Adrenal gland (tissue), 12 donors: ENCODE results near the gene TSPAN7. TPM values are rescaled to one million over a fixed set of nuclear protein-coding genes. Genes with fewer than 3 reads are reported as not detected.

ENCODE experiments used
- DNase-seq, 7 donors: peaks; one replicate each; pipeline ENCODE4 v3.0.0-alpha.2; 2019 to 2020
- H3K27ac ChIP-seq, 5 donors: fragments of 200-600 bp; sonication (generic) in 4 of 5; 1 replicate in 3 of 5; 2 replicates in 2 of 5; pipeline versions ENCODE4 v1.5.1 to v1.8.0; 2016 to 2020; ENCODE audit warnings: mild to moderate bottlenecking in 1 of 5
- H3K27me3 ChIP-seq: fragments of 200-600 bp; 2 replicates; pipeline ENCODE4 v1.8.0; 2021
- H3K36me3 ChIP-seq, 2 donors: fragments of 200-600 bp; replicated peaks in 1 of 2; 1 replicate in 1 of 2; 2 replicates in 1 of 2; pipeline versions ENCODE4 v1.5.1 to v1.8.0; 2018 to 2022
- H3K4me1 ChIP-seq, 2 donors: fragments of 200-600 bp; replicated peaks in 1 of 2; 1 replicate in 1 of 2; 2 replicates in 1 of 2; pipeline versions ENCODE4 v1.5.1 to v1.8.0; 2018 to 2021
- H3K4me3 ChIP-seq, 4 donors: fragments of 200-600 bp; sonication (generic) in 3 of 4; one replicate each; pipeline ENCODE4 v1.5.1; 2016 to 2018
- H3K9me3 ChIP-seq, 3 donors: fragments of 200-600 bp; sonication (generic) in 1 of 3; replicated peaks in 1 of 3; 1 replicate in 2 of 3; 2 replicates in 1 of 3; pipeline versions ENCODE4 v1.5.1 to v1.8.0; 2016 to 2021
- POLR2A ChIP-seq, 2 donors: fragments of 450-650 bp; IDR thresholded peaks; one replicate each; pipeline ENCODE4 v1.6.1; 2017; ENCODE audit warnings: antibody characterized with exemption in 2 of 2, mild to moderate bottlenecking in 2 of 2, moderate library complexity in 1 of 2
- WGBS, 4 donors: extraction: QIAGEN DNeasy Blood & Tissue Kit in 2 of 4; methylation state at CpG; one replicate each; pipeline versions ENCODE4 v1.1.5 to v1.1.7; 2013 to 2017; 5-methylcytosine and 5-hydroxymethylcytosine counted together
- intact Hi-C, 2 donors: fragments of 100-400 bp; cut with DNase I; formaldehyde crosslinking; loops; one replicate each; pipeline versions ENCODE4 v1.14.1 to v1.15.0; 2022 to 2023
- polyA plus RNA-seq, 3 donors: library from polyadenylated mRNA; stranded (reverse); fragments of 200-250 nt in 2 of 3; fragments of 350-450 nt in 1 of 3; fragmentation: Illumina TruSeq in 1 of 3; extraction: RNeasy Lipid Tissue Mini Kit (QIAGEN cat#74804) in 1 of 3; gene quantifications; one replicate each; pipeline ENCODE4 v1.2.3, GENCODE V29; 2013 to 2014
- total RNA-seq, 9 donors: library from RNA; depleted of rRNA in 4 of 9; stranded (reverse); fragments of >200 nt in 4 of 9; fragments of 120-200 nt in 1 of 9; fragmentation: NEBNext Ultra II Directional in 1 of 9; extraction: Animal tissue kit (Norgen Biotek cat#: 25700) in 1 of 9; gene quantifications; one replicate each; pipeline versions ENCODE4 v1.1.0 to v1.2.4, GENCODE V29; 2013 to 2023
- TF ChIP-seq, protein P1 (sequence below), 6 experiments: fragments of 450-650 bp in 4 of 6; fragments of 200-600 bp in 2 of 6; sonication (generic) in 1 of 6; IDR thresholded peaks; 1 replicate in 5 of 6; 2 replicates in 1 of 6; pipeline versions ENCODE4 v1.5.1 to v1.8.0; 2016 to 2021; ENCODE audit warnings: antibody characterized with exemption in 6 of 6, mild to moderate bottlenecking in 2 of 6, moderate library complexity in 1 of 6
- donor health status: healthy with polysubstance abuse.
- donor health status: Bipolar disorder and iron deficiency.
- donor health status: DM: yes; HTN: yes; CAD: no.
- donor health status: DM: no; HTN: no; CAD: no.
- donor health status: DM: no; HTN: no; CAD: no.
- donor health status: DM: yes; HTN: yes; CAD: no.

Gene TSPAN7
- total and polyA plus RNA-seq, 12 donors = 47.8 to 167 (median 87.1) TPM

DNA sequence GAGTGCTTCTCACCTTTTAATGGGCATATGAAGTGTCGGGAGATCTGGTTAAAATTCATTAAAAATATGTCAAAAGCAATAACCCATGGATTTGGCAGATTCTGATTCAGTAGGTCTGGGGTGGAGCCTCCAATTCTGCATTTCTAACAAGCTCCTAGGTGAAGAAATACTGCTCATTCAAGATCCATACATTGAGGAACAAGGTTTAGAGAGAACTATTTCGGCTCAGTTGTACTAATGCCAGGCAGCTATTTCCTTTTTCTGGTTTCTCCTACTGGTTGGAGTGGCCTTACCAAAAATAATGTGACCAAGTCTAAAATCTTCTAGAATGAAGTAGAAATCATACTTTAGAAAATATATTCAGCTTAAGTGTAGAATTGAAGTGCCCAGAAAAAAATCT, 117.5 kb downstream of the TSPAN7 start:
- Histone ChIP-seq H3K27me3 (peaks cover 11% of the 10 kb centered on the region), H3K4me3 (no peak overlapping the region), H3K4me1 (no peaks in the 10 kb centered on the region), H3K27ac (no peak overlapping the region), H3K9me3 (no peaks in the 10 kb centered on the region), H3K36me3 (no peaks in the 10 kb centered on the region)
- intact Hi-C loops = no loop called here
- TF ChIP-seq, protein P1, sequence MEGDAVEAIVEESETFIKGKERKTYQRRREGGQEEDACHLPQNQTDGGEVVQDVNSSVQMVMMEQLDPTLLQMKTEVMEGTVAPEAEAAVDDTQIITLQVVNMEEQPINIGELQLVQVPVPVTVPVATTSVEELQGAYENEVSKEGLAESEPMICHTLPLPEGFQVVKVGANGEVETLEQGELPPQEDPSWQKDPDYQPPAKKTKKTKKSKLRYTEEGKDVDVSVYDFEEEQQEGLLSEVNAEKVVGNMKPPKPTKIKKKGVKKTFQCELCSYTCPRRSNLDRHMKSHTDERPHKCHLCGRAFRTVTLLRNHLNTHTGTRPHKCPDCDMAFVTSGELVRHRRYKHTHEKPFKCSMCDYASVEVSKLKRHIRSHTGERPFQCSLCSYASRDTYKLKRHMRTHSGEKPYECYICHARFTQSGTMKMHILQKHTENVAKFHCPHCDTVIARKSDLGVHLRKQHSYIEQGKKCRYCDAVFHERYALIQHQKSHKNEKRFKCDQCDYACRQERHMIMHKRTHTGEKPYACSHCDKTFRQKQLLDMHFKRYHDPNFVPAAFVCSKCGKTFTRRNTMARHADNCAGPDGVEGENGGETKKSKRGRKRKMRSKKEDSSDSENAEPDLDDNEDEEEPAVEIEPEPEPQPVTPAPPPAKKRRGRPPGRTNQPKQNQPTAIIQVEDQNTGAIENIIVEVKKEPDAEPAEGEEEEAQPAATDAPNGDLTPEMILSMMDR (IDR thresholded peaks at IDR 0.05) = no peak
- no peak for TF ChIP-seq POLR2A (IDR thresholded peaks at IDR 0.05)
- DNase-seq = no peak
- 75 to 93% (median 86%) methylated on average over 2 of the region's 2 CpGs for WGBS, 4 donors

DNA sequence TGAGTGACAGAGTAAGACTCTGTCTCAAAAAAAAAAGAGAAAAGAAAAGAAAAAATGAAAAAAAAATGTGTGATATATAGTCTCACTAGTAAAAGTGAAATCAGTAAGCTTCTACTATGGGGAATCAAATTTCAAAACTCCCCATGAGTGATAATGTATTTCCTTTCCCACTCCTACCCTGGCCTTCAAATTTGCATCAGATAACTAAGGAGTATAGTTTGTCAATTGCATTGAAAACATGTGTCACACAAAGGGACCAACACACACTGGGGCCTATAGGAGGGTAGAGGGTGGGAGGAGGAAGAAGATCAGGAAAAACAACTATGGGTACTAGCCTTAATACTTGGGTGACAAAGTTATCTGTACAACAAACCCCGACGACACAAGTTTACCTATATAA, 118.4 kb downstream of the TSPAN7 start:
- TF ChIP-seq, protein P1 (IDR thresholded peaks at IDR 0.05) = no peak
- no peak for TF ChIP-seq POLR2A (IDR thresholded peaks at IDR 0.05)
- intact Hi-C loops = no loop called here

DNA sequence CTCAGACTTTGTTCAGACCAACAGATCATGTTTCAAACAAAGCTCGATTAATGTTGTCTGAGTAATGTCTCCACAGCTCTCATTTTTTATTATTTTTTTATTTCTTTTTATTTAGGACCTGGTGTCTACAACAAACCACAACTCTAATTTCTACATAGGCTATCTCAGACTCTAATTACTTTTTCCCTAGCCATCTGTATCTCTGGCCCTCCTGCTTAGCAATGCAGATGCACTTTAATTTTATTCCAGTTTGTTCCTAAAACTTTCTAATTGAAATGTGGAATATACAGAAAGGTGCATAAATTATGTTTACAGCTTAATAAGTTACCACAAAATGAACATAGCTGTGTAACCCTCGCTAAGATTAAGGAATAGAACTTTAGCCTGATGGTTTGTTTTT, 120.8 kb downstream of the TSPAN7 start:
- Histone ChIP-seq H3K9me3 (no peaks in the 10 kb centered on the region), H3K4me1 (no peaks in the 10 kb centered on the region), H3K27ac (no peak overlapping the region), H3K27me3 (peaks cover 1% of the 10 kb centered on the region), H3K4me3 (no peak overlapping the region), H3K36me3 (no peaks in the 10 kb centered on the region)
- intact Hi-C loops = no loop called here
- WGBS, 4 donors = 37 to 56% (median 49%) methylated on average over 2 of the region's 2 CpGs
- no peak for TF ChIP-seq POLR2A (IDR thresholded peaks at IDR 0.05)
- TF ChIP-seq, protein P1 (IDR thresholded peaks at IDR 0.05) = no peak
- DNase-seq = no peak

More for the DNA sequence above, 118.4 kb downstream of the TSPAN7 start:
- Histone ChIP-seq H3K9me3 (no peaks in the 10 kb centered on the region), H3K4me3 (no peak overlapping the region), H3K36me3 (no peaks in the 10 kb centered on the region), H3K27me3 (peaks cover 11% of the 10 kb centered on the region), H3K4me1 (no peaks in the 10 kb centered on the region), H3K27ac (no peak overlapping the region)
- WGBS, 4 donors = 75 to 90% (median 89%) methylated on average over 2 of the region's 2 CpGs
- DNase-seq = no peak

DNA sequence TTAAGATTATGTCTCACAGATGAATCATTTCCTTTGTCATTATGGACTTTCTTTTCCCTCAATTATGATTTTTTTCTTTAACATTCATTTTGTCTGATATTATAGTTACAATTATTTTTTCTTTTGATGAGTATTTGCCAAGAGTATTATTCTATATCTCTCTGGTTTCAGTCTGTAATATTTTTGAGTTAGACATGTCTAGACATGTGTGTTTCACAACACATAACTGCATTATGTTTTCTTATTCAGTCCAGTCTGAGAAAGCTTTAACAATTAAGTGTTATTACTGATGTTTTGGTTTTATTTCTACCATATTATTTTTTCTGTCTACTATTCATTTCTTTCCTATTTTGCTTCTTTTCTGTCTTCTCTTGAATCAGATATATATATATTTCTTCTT, 131.6 kb downstream of the TSPAN7 start:
- H3K36me3 ChIP-seq = no peaks in the 10 kb centered on the region
- H3K4me3 ChIP-seq = no peak overlapping the region
- no peaks in the 10 kb centered on the region for H3K9me3 ChIP-seq
- H3K27me3 ChIP-seq = no peaks in the 10 kb centered on the region
- no peak for TF ChIP-seq POLR2A (IDR thresholded peaks at IDR 0.05)
- TF ChIP-seq, protein P1 (IDR thresholded peaks at IDR 0.05) = no peak
- H3K27ac ChIP-seq = no peak overlapping the region
- no peaks in the 10 kb centered on the region for H3K4me1 ChIP-seq
- intact Hi-C loops = no loop called here
- DNase-seq = no peak
